HepG2 (cell line): ENCODE data around the gene SNAP47. TPM values are rescaled to one million over a fixed set of nuclear protein-coding genes. Genes with fewer than 3 reads are reported as not detected.
A peak's percentile ranks its signal among the peaks of the same experiment; 100 is the strongest.

ENCODE experiments used
- ARNT ChIP-seq: fragments of 450-650 bp; IDR thresholded peaks from 2 replicates; pipeline ENCODE4 v1.6.1; 2017
- ATF1 ChIP-seq: IDR thresholded peaks from 2 replicates; pipeline ENCODE4 v1.6.1; 2016; ENCODE audit warnings: mild to moderate bottlenecking, control low read depth
- ELF4 ChIP-seq: sonication (generic); formaldehyde crosslinking; IDR thresholded peaks from 2 replicates; pipeline ENCODE4 v1.5.0; 2020; ENCODE audit warnings: missing genetic modification reagents, mild to moderate bottlenecking, moderate library complexity, borderline replicate concordance
- HIC2 ChIP-seq: sonication (generic); formaldehyde crosslinking; IDR thresholded peaks from 2 replicates; pipeline ENCODE4 v1.9.0; 2022; ENCODE audit warnings: low read depth, missing genetic modification reagents
- KLF13 ChIP-seq: sonication (generic); formaldehyde crosslinking; IDR thresholded peaks from 2 replicates; pipeline ENCODE4 v1.4.0; 2020; ENCODE audit warnings: mild to moderate bottlenecking, missing genetic modification reagents
- KLF6 ChIP-seq: IDR thresholded peaks from 2 replicates; pipeline ENCODE4 v1.8.0; 2016; ENCODE audit warnings: missing biosample characterization, missing genetic modification reagents
- NCOA2 ChIP-seq: sonication (generic); formaldehyde crosslinking; IDR thresholded peaks from 2 replicates; pipeline ENCODE4 v1.8.0; 2022; ENCODE audit warnings: inconsistent platforms
- NCOA5 ChIP-seq: sonication (generic); formaldehyde crosslinking; IDR thresholded peaks from 2 replicates; pipeline ENCODE4 v1.4.0; 2020; ENCODE audit warnings: missing genetic modification reagents
- PLSCR1 ChIP-seq: sonication (generic); formaldehyde crosslinking; IDR thresholded peaks from 2 replicates; pipeline ENCODE4 v1.5.0; 2020; ENCODE audit warnings: missing genetic modification reagents, mild to moderate bottlenecking, borderline replicate concordance
- RAD51 ChIP-seq: fragments of 450-650 bp; IDR thresholded peaks from 2 replicates; pipeline ENCODE4 v1.6.1; 2016; ENCODE audit warnings: borderline replicate concordance
- SKI ChIP-seq: fragments of 450-650 bp; IDR thresholded peaks from one replicate; pipeline ENCODE4 v1.6.1; 2018; ENCODE audit warnings: mild to moderate bottlenecking; ENCODE audit not compliant: partially characterized antibody
- SNRNP70 ChIP-seq: fragments of 200-400 bp; formaldehyde crosslinking; IDR thresholded peaks from 2 replicates; pipeline ENCODE4 v1.6.1; 2017; ENCODE audit warnings: mild to moderate bottlenecking, low read depth, low read length, moderate library complexity
- SP2 ChIP-seq: sonication (generic); formaldehyde crosslinking; IDR thresholded peaks from 2 replicates; pipeline ENCODE4 v1.5.1; 2020; ENCODE audit warnings: mild to moderate bottlenecking, missing genetic modification reagents
- SRSF4 ChIP-seq: fragments of 200-400 bp; formaldehyde crosslinking; IDR thresholded peaks from one replicate; pipeline ENCODE4 v1.6.1; 2018; ENCODE audit warnings: mild to moderate bottlenecking, low read depth, low read length, moderate library complexity; ENCODE audit not compliant: poor library complexity, severe bottlenecking
- ZC3H13 ChIP-seq: sonication (generic); formaldehyde crosslinking; IDR thresholded peaks from 2 replicates; pipeline ENCODE4 v1.8.1; 2023; ENCODE audit warnings: mild to moderate bottlenecking, missing genetic modification reagents, moderate library complexity
- ZHX1 ChIP-seq: sonication (generic); formaldehyde crosslinking; IDR thresholded peaks from 2 replicates; pipeline ENCODE4 v1.8.1; 2022; ENCODE audit warnings: low read depth, mild to moderate bottlenecking, missing genetic modification reagents
- ZNF501 ChIP-seq: sonication (generic); formaldehyde crosslinking; IDR thresholded peaks from 2 replicates; pipeline ENCODE4 v1.5.1; 2020; ENCODE audit warnings: mild to moderate bottlenecking, moderate library complexity, missing genetic modification reagents
- ZNF598 ChIP-seq: sonication (generic); formaldehyde crosslinking; IDR thresholded peaks from 2 replicates; pipeline ENCODE4 v1.5.1; 2020; ENCODE audit warnings: mild to moderate bottlenecking, missing genetic modification reagents, borderline replicate concordance
- ZNF713 ChIP-seq: sonication (generic); formaldehyde crosslinking; IDR thresholded peaks from 2 replicates; pipeline ENCODE4 v1.4.0; 2020; ENCODE audit warnings: mild to moderate bottlenecking, missing genetic modification reagents
- ZNF883 ChIP-seq: sonication (generic); formaldehyde crosslinking; IDR thresholded peaks from 2 replicates; pipeline ENCODE4 v1.5.1; 2020; ENCODE audit warnings: mild to moderate bottlenecking, missing genetic modification reagents; ENCODE audit errors: not compliant biosample characterization
- polyA plus RNA-seq, 8 experiments: library from polyadenylated mRNA; depleted of rRNA in 3 of 8; stranded (reverse) in 7 of 8; unstranded in 1 of 8; fragments of >200 nt; fragmentation: Illumina TruSeq in 4 of 8; extraction: Trizol in 4 of 8; gene quantifications; 2 replicates each; pipeline versions ENCODE4 v1.2.1 to v1.2.3, GENCODE V29; 2011 to 2016; ENCODE audit warnings: low read depth in 4 of 8, missing spikeins in 1 of 8, mixed read lengths in 1 of 8; ENCODE audit not compliant: insufficient read depth in 1 of 8
- total RNA-seq, 5 experiments: library from RNA; depleted of rRNA; stranded (reverse); fragments of >200 nt; fragmentation: Illumina TruSeq; extraction: Trizol; gene quantifications; 2 replicates each; pipeline ENCODE4 v1.2.3, GENCODE V29; 2016; ENCODE audit warnings: low read depth in 1 of 5
- TF ChIP-seq, protein P1 (sequence below): sonication (generic); formaldehyde crosslinking; IDR thresholded peaks from 2 replicates; pipeline ENCODE4 v1.4.0; 2020; ENCODE audit warnings: missing genetic modification reagents

The SNAP47 gene
- total and polyA plus RNA-seq, 2 of the 13 experiments (the other 11 are each of a cell fraction or from before 2014, with no cell fraction given): 13.6 to 25.1 TPM

DNA sequence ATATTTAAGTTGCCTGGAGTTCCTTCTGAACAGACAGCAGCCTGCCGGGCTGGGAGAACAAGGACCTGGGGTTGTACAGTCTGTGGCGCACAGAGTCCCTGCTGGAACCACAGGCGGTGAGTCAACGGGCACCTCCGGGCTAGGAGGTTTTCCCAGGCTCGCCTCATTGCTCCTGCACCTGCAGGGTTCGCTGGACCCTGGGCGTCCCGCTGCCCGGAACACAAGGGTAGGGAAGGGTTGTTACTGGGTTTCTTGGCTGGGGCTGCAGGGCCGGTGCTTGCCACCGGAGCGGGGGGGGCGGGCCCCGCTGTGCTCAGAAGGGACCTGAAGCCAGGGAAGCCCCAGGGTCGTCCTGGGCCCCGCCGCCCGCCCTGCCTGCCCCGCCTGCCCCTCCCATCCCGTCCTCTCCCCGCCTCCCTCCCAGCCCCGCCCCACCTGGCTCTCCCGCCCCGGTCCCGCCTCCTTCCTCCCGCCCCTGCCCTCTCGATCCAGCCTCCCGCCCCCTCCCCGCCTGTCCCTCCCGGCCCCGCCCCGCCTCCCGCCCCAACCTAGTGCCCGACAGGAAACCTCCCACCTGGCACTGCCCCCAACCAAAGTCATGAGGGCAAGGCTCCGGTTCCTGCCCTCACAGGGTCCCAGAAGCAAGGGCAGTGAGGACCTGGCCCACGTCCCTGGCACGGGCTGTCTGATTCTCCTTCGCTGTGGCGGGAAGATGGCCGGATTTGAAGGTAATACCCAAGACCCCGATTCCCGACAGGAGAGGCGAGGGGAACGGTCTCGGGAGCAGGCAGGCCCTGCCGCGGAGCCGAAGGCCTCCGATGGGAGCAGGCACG lies 7.0 kb upstream of the SNAP47 start (continued):
- no peak for TF ChIP-seq PLSCR1
- no peak for TF ChIP-seq ZNF883 (CRISPR knock-in tag)
- TF ChIP-seq NCOA2: 0 out of 2 replicates have a peak, but pooled peaks have one; percentile 13
- peak; percentile 73; the same call in 1 of the 2 replicates for TF ChIP-seq ZC3H13
- 0 out of 2 replicates have a peak, but pooled peaks have one; percentile 1 for TF ChIP-seq ZNF501 (CRISPR knock-in tag)
- TF ChIP-seq SRSF4: no peak
- TF ChIP-seq HIC2 (CRISPR knock-in tag): peak; percentile 57; the same call in 1 of the 2 replicates
- no peak for TF ChIP-seq ELF4 (CRISPR knock-in tag)
- peak; percentile 14 for TF ChIP-seq SKI
- no peak for TF ChIP-seq NCOA5 (CRISPR knock-in tag)
- TF ChIP-seq RAD51: no peak
- TF ChIP-seq, protein P1, sequence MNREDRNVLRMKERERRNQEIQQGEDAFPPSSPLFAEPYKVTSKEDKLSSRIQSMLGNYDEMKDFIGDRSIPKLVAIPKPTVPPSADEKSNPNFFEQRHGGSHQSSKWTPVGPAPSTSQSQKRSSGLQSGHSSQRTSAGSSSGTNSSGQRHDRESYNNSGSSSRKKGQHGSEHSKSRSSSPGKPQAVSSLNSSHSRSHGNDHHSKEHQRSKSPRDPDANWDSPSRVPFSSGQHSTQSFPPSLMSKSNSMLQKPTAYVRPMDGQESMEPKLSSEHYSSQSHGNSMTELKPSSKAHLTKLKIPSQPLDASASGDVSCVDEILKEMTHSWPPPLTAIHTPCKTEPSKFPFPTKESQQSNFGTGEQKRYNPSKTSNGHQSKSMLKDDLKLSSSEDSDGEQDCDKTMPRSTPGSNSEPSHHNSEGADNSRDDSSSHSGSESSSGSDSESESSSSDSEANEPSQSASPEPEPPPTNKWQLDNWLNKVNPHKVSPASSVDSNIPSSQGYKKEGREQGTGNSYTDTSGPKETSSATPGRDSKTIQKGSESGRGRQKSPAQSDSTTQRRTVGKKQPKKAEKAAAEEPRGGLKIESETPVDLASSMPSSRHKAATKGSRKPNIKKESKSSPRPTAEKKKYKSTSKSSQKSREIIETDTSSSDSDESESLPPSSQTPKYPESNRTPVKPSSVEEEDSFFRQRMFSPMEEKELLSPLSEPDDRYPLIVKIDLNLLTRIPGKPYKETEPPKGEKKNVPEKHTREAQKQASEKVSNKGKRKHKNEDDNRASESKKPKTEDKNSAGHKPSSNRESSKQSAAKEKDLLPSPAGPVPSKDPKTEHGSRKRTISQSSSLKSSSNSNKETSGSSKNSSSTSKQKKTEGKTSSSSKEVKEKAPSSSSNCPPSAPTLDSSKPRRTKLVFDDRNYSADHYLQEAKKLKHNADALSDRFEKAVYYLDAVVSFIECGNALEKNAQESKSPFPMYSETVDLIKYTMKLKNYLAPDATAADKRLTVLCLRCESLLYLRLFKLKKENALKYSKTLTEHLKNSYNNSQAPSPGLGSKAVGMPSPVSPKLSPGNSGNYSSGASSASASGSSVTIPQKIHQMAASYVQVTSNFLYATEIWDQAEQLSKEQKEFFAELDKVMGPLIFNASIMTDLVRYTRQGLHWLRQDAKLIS (CRISPR knock-in tag): no peak
- no peak for TF ChIP-seq ZNF598 (CRISPR knock-in tag)
- TF ChIP-seq KLF6: no peak
- no peak for TF ChIP-seq ARNT
- no peak for TF ChIP-seq ATF1 (CRISPR knock-in tag)
- TF ChIP-seq ZNF713 (CRISPR knock-in tag): no peak
- TF ChIP-seq SNRNP70: no peak
- TF ChIP-seq KLF13 (CRISPR knock-in tag): no peak
- TF ChIP-seq ZHX1: no peak
- TF ChIP-seq SP2: no peak
